Epithelial cell of proximal tubule (primary cell): ENCODE data around the gene CLDND2. TPM values are rescaled to one million over a fixed set of nuclear protein-coding genes. Genes with fewer than 3 reads are reported as not detected.

Experiments
- DNase-seq: peaks from one replicate; pipeline ENCODE4 v3.0.0-alpha.2; 2011; ENCODE audit warnings: low read depth
- H3K4me3 ChIP-seq: 2 replicates; pipeline ENCODE4 v1.5.1; 2011; ENCODE audit warnings: low read depth, mild to moderate bottlenecking, low read length
- total RNA-seq: library from RNA; depleted of rRNA; stranded (reverse); fragments of >200 nt; gene quantifications from 2 replicates; pipeline ENCODE4 v1.2.3, GENCODE V29; 2015
- TF ChIP-seq, protein P1 (sequence below): conservative IDR thresholded peaks from 2 replicates; pipeline ENCODE4 v1.5.1; 2012; ENCODE audit warnings: low read depth, mild to moderate bottlenecking, low read length

The CLDND2 gene
- total RNA-seq, 1 donor from 2014 or later = not detected

GRCh38 chr19:51317376-51317775, 51.4 kb downstream of the CLDND2 start:
- DNase-seq = no peak
- H3K4me3 ChIP-seq = no peak overlapping the region
- TF ChIP-seq, protein P1, sequence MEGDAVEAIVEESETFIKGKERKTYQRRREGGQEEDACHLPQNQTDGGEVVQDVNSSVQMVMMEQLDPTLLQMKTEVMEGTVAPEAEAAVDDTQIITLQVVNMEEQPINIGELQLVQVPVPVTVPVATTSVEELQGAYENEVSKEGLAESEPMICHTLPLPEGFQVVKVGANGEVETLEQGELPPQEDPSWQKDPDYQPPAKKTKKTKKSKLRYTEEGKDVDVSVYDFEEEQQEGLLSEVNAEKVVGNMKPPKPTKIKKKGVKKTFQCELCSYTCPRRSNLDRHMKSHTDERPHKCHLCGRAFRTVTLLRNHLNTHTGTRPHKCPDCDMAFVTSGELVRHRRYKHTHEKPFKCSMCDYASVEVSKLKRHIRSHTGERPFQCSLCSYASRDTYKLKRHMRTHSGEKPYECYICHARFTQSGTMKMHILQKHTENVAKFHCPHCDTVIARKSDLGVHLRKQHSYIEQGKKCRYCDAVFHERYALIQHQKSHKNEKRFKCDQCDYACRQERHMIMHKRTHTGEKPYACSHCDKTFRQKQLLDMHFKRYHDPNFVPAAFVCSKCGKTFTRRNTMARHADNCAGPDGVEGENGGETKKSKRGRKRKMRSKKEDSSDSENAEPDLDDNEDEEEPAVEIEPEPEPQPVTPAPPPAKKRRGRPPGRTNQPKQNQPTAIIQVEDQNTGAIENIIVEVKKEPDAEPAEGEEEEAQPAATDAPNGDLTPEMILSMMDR = no peak

Other genes with a start within 250 kb of the CLDND2 start
- not detected in 2 replicates for gene SIGLEC9, start 244.1 kb downstream of the CLDND2 start, total RNA-seq
- gene SIGLEC7, start 226.7 kb downstream of the CLDND2 start, total RNA-seq = not detected in 2 replicates
- not detected in 2 replicates for gene CD33, start 143.9 kb downstream of the CLDND2 start, total RNA-seq
- gene SIGLECL1, start 117.9 kb downstream of the CLDND2 start, total RNA-seq = not detected in 2 replicates
- 0.06 TPM in 1 of 2 replicates, not detected in the other for gene IGLON5, start 57.4 kb downstream of the CLDND2 start, total RNA-seq
- gene VSIG10L, start 26.9 kb downstream of the CLDND2 start, total RNA-seq = 0.51 and 0.92 TPM in 2 replicates
- gene ETFB, start 2.6 kb downstream of the CLDND2 start, total RNA-seq = 55.6 and 56.0 TPM in 2 replicates
- gene NKG7, start 3.7 kb upstream of the CLDND2 start, total RNA-seq = not detected in 2 replicates
- gene LIM2, start 19.0 kb upstream of the CLDND2 start, total RNA-seq = not detected in 2 replicates
- gene C19orf84, start 21.6 kb upstream of the CLDND2 start, total RNA-seq = not detected in 2 replicates
- gene SIGLEC10, start 48.6 kb upstream of the CLDND2 start, total RNA-seq = not detected in 2 replicates
- gene SIGLEC8, start 89.5 kb upstream of the CLDND2 start, total RNA-seq = not detected in 2 replicates
- not detected in 2 replicates for gene CEACAM18, start 109.5 kb upstream of the CLDND2 start, total RNA-seq
- gene SIGLEC12, start 132.8 kb upstream of the CLDND2 start, total RNA-seq = not detected in 2 replicates
- gene SIGLEC6, start 162.7 kb upstream of the CLDND2 start, total RNA-seq = not detected in 2 replicates
- 1.7 and 4.2 TPM in 2 replicates for gene ZNF175, start 202.3 kb upstream of the CLDND2 start, total RNA-seq